Stomach (tissue), 9 donors: Measurements from ENCODE around the gene YY1AP1. TPM values are rescaled to one million over a fixed set of nuclear protein-coding genes. Genes with fewer than 3 reads are reported as not detected.
"Not testable (repeated sequence)": the region's sequence is repeated elsewhere in the genome, so short reads cannot be mapped to it uniquely, and the experiment has no call there.

Experiments used
- DNase-seq, 2 donors: peaks; one replicate each; pipeline versions ENCODE4 v3.0.0 to v3.0.0-alpha.2; 2013 to 2019
- H3K27ac ChIP-seq, 5 donors: fragments of 200-600 bp in 4 of 5; sonication (generic) in 4 of 5; one replicate each; pipeline ENCODE4 v1.5.1; 2013 to 2019; ENCODE audit warnings: mild to moderate bottlenecking in 1 of 5, moderate library complexity in 1 of 5
- H3K27me3 ChIP-seq, 3 donors: fragments of 200-600 bp; sonication (generic); one replicate each; pipeline ENCODE4 v1.5.1; 2017 to 2019; ENCODE audit warnings: mixed run types in 1 of 3
- H3K36me3 ChIP-seq, 4 donors: fragments of 200-600 bp; sonication (generic); 1 replicate in 3 of 4; 2 replicates in 1 of 4; pipeline ENCODE4 v1.5.1; 2016 to 2019
- H3K4me1 ChIP-seq, 4 donors: fragments of 200-600 bp; sonication (generic); one replicate each; pipeline ENCODE4 v1.5.1; 2016 to 2019
- H3K4me3 ChIP-seq, 4 donors: fragments of 200-600 bp; sonication (generic) in 3 of 4; one replicate each; pipeline ENCODE4 v1.5.1; 2016 to 2019; ENCODE audit warnings: mild to moderate bottlenecking in 1 of 4
- H3K9me3 ChIP-seq, 4 donors: fragments of 200-600 bp; sonication (generic); one replicate each; pipeline ENCODE4 v1.5.1; 2016 to 2019
- EP300 ChIP-seq: sonication (generic); formaldehyde crosslinking; IDR thresholded peaks from one replicate; pipeline ENCODE4 v1.6.1; 2017; ENCODE audit warnings: antibody characterized with exemption
- POLR2A ChIP-seq, 4 donors: fragments of 450-650 bp; IDR thresholded peaks; one replicate each; pipeline ENCODE4 v1.6.1; 2016; ENCODE audit warnings: antibody characterized with exemption in 4 of 4, control low read depth in 2 of 4, mild to moderate bottlenecking in 1 of 4, moderate library complexity in 1 of 4
- POLR2AphosphoS5 ChIP-seq, 3 donors: sonication (generic); formaldehyde crosslinking; IDR thresholded peaks; one replicate each; pipeline ENCODE4 v1.6.1; 2016; ENCODE audit warnings: antibody characterized with exemption in 3 of 3
- WGBS, 5 donors: extraction: QIAGEN DNeasy Blood & Tissue Kit in 3 of 5; methylation state at CpG; one replicate each; pipeline versions ENCODE4 v1.1.5 to v1.1.7; 2013 to 2018; 5-methylcytosine and 5-hydroxymethylcytosine counted together
- intact Hi-C: fragments of 100-400 bp; cut with DNase I; formaldehyde crosslinking; loops from one replicate; pipeline ENCODE4 v1.15.1; 2023; ENCODE audit warnings: low total_unique reads
- polyA plus RNA-seq, 3 donors: library from polyadenylated mRNA; stranded (reverse); fragments of 200-250 nt; gene quantifications; one replicate each; pipeline ENCODE4 v1.2.3, GENCODE V29; 2013
- total RNA-seq, 5 donors: library from RNA; depleted of rRNA; stranded (reverse); fragments of >200 nt; gene quantifications; one replicate each; pipeline versions ENCODE4 v1.1.0 to v1.2.3, GENCODE V29; 2014 to 2016
- TF ChIP-seq, protein P1 (sequence below), 7 experiments: fragments of 450-650 bp in 4 of 7; fragments of 200-600 bp in 3 of 7; sonication (generic) in 3 of 7; IDR thresholded peaks; one replicate each; pipeline ENCODE4 v1.5.1; 2016 to 2019; ENCODE audit warnings: antibody characterized with exemption in 7 of 7, control low read depth in 2 of 7, mild to moderate bottlenecking in 1 of 7
- donor health status: healthy with polysubstance abuse.
- donor health status: Bipolar disorder and iron deficiency.
- donor health status: healthy.

YY1AP1 gene
- total and polyA plus RNA-seq, 8 donors, result 21.1 to 253 (median 51.1) TPM

DNA sequence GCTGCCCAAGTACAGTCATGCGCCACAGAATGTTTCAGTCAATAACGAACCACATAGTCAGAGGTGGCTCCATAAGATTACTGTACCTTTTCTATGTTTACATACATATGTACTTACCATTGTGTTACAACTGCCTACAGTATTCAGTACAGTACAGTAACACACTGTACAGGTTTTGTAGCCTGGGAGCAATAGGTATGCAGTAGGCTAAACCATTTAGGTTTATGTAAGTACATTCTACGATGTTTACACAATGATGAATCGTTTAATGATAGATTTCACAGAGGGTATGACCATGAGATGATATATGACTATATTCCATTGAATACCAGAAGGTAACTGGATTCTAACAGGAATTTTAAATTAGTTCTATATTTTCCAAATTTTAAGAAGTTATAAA lies 10.5 kb downstream of the YY1AP1 start:
- H3K36me3 ChIP-seq, result peaks cover 58 to 90% (median 83%) of the 10 kb centered on the region in 4 donors

DNA sequence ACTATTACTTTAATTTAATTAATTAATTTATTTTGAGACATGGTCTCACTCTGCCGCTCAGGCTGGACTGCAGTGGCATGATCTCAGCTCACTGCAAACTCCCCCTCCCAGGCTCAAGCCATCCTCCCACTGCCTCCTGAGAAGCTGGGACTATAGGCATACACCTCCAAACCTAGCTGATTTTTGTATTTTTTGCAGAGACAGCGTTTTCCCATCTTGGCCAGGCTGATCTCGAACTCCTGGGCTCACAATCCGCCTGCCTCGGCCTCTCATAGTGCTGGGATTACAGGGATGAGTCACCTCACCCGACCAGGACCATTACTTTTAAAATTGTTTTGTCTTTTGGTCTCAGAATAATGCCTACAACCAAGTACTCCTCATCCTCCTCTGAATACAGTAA lies 15.6 kb downstream of the YY1AP1 start:
- no peaks in the 10 kb centered on the region for H3K9me3 ChIP-seq
- DNase-seq, result no peak
- 88 to 93% (median 92%) methylated on average over 6 of the region's 6 CpGs for WGBS, 5 donors
- H3K4me3 ChIP-seq, result no peak overlapping the region
- H3K27me3 ChIP-seq, result no peaks in the 10 kb centered on the region
- TF ChIP-seq, protein P1, sequence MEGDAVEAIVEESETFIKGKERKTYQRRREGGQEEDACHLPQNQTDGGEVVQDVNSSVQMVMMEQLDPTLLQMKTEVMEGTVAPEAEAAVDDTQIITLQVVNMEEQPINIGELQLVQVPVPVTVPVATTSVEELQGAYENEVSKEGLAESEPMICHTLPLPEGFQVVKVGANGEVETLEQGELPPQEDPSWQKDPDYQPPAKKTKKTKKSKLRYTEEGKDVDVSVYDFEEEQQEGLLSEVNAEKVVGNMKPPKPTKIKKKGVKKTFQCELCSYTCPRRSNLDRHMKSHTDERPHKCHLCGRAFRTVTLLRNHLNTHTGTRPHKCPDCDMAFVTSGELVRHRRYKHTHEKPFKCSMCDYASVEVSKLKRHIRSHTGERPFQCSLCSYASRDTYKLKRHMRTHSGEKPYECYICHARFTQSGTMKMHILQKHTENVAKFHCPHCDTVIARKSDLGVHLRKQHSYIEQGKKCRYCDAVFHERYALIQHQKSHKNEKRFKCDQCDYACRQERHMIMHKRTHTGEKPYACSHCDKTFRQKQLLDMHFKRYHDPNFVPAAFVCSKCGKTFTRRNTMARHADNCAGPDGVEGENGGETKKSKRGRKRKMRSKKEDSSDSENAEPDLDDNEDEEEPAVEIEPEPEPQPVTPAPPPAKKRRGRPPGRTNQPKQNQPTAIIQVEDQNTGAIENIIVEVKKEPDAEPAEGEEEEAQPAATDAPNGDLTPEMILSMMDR (IDR thresholded peaks at IDR 0.05), result no peak
- TF ChIP-seq POLR2A (IDR thresholded peaks at IDR 0.05) (no peak), POLR2AphosphoS5 (IDR thresholded peaks at IDR 0.05) (no peak), EP300 (no peak)
- peaks cover 76 to 100% (median 100%) of the 10 kb centered on the region in 4 donors for H3K36me3 ChIP-seq
- intact Hi-C loops, result no loop called here
- H3K27ac ChIP-seq, result no peak overlapping the region
- H3K4me1 ChIP-seq, result no peaks in the 10 kb centered on the region

More for the DNA sequence above, 10.5 kb downstream of the YY1AP1 start:
- Histone ChIP-seq H3K9me3 (no peaks in the 10 kb centered on the region), H3K27ac (no peak overlapping the region), H3K27me3 (no peaks in the 10 kb centered on the region), H3K4me1 (peaks cover 0 to 26% (median 7%) of the 10 kb centered on the region in 4 donors), H3K4me3 (no peak overlapping the region)
- WGBS, 5 donors, result 72 to 82% (median 76%) methylated on average over 4 of the region's 4 CpGs
- no peak for DNase-seq
- intact Hi-C loops, result no loop called here
- TF ChIP-seq EP300, result no peak
- TF ChIP-seq, protein P1 (IDR thresholded peaks at IDR 0.05), result no peak
- no peak for TF ChIP-seq POLR2AphosphoS5 (IDR thresholded peaks at IDR 0.05)
- TF ChIP-seq POLR2A (IDR thresholded peaks at IDR 0.05), result no peak

DNA sequence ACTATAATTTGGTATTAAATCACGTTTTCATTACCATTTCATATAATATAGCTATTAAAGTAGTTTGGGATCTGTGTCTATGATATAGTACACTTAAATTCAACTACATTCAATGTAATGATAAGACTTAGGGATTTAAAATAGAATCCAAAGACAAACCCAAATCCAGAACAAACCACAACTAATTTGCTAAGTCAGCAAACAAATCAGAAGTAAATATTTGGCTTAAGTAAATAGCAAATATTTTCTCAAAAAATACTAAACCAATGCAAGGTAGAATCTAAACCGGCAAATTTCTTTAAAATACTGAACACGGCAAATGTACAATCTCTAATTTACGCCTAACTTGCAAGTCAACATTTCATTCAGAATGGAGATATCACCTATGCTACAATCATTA lies 16.8 kb downstream of the YY1AP1 start:
- Histone ChIP-seq H3K9me3 (no peaks in the 10 kb centered on the region), H3K4me3 (no peak overlapping the region), H3K27me3 (no peaks in the 10 kb centered on the region), H3K4me1 (no peaks in the 10 kb centered on the region), H3K36me3 (peaks cover 78 to 100% (median 100%) of the 10 kb centered on the region in 4 donors), H3K27ac (no peak overlapping the region)
- 39 to 62% (median 55%) methylated on average over 4 of the region's 4 CpGs for WGBS, 5 donors
- intact Hi-C loops, result no loop called here
- no peak for DNase-seq
- TF ChIP-seq EP300, result no peak
- no peak for TF ChIP-seq POLR2A (IDR thresholded peaks at IDR 0.05)
- no peak for TF ChIP-seq POLR2AphosphoS5 (IDR thresholded peaks at IDR 0.05)
- TF ChIP-seq, protein P1 (IDR thresholded peaks at IDR 0.05), result no peak

DNA sequence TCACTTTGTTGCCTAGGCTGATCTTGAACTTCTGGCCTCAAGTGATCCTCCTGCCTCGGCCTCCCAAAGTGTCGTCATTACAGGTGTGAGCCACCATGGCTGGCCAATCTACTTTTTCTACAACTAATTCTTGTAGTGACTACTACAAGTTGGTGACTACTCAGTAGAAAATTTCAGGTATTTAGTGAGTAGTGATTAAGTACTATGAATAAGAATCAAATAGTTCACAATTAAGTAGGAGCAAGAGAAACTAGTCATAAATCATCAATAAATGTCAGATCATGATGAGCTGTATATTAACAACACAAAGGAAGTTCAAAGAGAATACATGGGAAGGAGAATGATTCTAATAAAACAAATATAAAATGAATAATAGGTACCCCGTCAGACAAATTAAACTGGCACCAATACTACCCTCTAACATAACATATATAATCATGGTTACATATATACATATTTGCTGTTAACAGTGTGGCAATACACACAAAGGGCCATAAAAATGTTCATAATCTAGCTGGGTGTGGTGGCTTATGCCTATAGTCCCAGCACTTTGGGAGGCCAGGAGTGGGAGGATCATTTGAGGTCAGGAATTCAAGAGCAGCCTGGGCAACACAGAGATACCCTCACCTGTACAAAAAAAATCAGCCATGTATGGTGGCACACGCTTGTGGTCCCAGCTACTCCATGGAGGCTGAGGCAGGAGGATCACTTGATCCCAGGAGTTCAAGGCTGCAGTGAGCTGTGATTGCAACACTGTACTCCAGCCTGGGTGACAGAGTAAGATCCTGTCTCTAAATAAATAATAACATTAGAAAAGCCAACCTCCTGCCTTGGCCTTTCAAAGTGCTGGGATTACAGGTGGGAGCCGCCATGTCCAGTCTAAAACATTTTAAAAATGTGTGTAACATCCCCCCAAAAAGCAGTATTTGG lies 19.1 kb downstream of the YY1AP1 start:
- no peaks in the 10 kb centered on the region for H3K27me3 ChIP-seq
- WGBS, 5 donors, result 94 to 98% (median 95%) methylated on average over 5 of the region's 5 CpGs
- H3K4me3 ChIP-seq, result no peak overlapping the region
- H3K36me3 ChIP-seq, result peaks cover 78 to 100% (median 100%) of the 10 kb centered on the region in 4 donors
- H3K27ac ChIP-seq, result no peak overlapping the region
- TF ChIP-seq, protein P1 (IDR thresholded peaks at IDR 0.05), result no peak
- no peak for TF ChIP-seq POLR2A (IDR thresholded peaks at IDR 0.05)
- TF ChIP-seq POLR2AphosphoS5 (IDR thresholded peaks at IDR 0.05), result no peak
- no peak for TF ChIP-seq EP300
- H3K4me1 ChIP-seq, result no peaks in the 10 kb centered on the region
- no peaks in the 10 kb centered on the region for H3K9me3 ChIP-seq
- intact Hi-C loops, result no loop called here
- DNase-seq, result no peak

DNA sequence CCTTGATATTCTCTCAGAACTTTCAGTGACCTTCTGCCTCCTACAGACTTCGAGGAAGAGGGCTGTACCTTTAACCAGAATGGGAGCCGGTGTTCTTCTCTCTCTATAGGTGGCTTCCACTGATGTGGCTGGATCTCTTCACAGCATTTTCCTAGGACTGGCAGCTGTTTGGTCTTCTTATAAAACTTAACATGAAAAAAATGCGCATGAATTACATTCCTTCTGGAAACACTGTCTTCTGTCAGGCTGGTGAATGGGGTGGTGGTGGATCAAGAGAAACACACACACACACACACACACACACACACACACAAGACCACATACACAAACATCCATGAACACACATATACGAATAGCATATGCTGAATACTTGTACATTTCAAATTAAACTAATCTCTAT lies 27.3 kb downstream of the YY1AP1 start:
- whole genome bisulfite sequencing, 5 donors, result 91 to 95% (median 93%) methylated on average over 2 to 4 of the region's 4 CpGs
- H3K4me1 ChIP-seq, H3K27ac ChIP-seq, H3K27me3 ChIP-seq, intact Hi-C loops, H3K4me3 ChIP-seq, DNase-seq, H3K9me3 ChIP-seq: not testable (repeated sequence)
- H3K36me3 ChIP-seq, result peaks cover 77 to 83% (median 82%) of the 10 kb centered on the region in 4 donors
